ENCODE measurements around the gene HOXA4. TPM values are rescaled to one million over a fixed set of nuclear protein-coding genes. Genes with fewer than 3 reads are reported as not detected.

The HOXA4 gene
- total RNA-seq, 1 experiment from 2014 or later = 5.6 TPM

GRCh38 chr7:27091941-27092818 is 38.4 kb downstream of the HOXA4 start:
- H3K27ac ChIP-seq = no peak overlapping the region
- no peak overlapping the region for H3K4me3 ChIP-seq
- H3K4me1 ChIP-seq = no peaks in the 10 kb centered on the region
- H3K36me3 ChIP-seq = no peaks in the 10 kb centered on the region
- H3K9me3 ChIP-seq (replicated peaks) = no peaks in the 10 kb centered on the region
- DNase-seq = no peak
- no peaks in the 10 kb centered on the region for H3K27me3 ChIP-seq

DNA sequence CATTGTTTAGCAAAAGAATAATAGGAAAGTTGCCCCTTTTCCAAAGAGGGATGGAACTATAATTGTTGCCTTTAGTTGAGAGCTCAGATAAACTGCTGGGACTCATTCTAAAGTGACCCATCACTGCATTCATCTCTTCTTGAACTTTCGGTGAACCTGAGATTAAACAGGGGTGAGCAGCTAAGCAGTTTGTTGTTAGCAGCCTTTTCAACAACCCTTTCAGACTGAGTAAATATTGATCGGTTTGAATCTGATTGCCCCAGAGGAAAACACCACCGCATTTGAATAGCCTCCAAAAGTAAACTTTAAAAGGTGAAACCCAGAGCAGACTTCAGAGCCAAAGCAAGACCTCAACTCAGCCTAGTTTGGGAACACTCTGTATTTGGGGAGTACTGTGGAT is 39.5 kb downstream of the HOXA4 start:
- Histone ChIP-seq H3K27me3 (no peaks in the 10 kb centered on the region), H3K4me3 (no peak overlapping the region), H3K9me3 (replicated peaks) (no peaks in the 10 kb centered on the region), H3K4me1 (no peaks in the 10 kb centered on the region), H3K36me3 (no peaks in the 10 kb centered on the region), H3K27ac (no peak overlapping the region)
- no peak for DNase-seq

- Histone ChIP-seq H3K4me3 (no peak overlapping the region), H3K27me3 (no peaks in the 10 kb centered on the region)
- no peak for DNase-seq
Observed at GRCh38 chr7:27088002-27088922, 42.3 kb downstream of the HOXA4 start.

GRCh38 chr7:27083646-27084045 is 46.9 kb downstream of the HOXA4 start:
- Histone ChIP-seq H3K4me3 (no peak overlapping the region), H3K27ac (no peak overlapping the region), H3K36me3 (no peaks in the 10 kb centered on the region), H3K27me3 (no peaks in the 10 kb centered on the region), H3K9me3 (replicated peaks) (no peaks in the 10 kb centered on the region), H3K4me1 (no peaks in the 10 kb centered on the region; the same call in 1 of the 2 replicates)
- no peak for DNase-seq

More at GRCh38 chr7:27088002-27088922, 42.3 kb downstream of the HOXA4 start:
- Histone ChIP-seq H3K4me1 (no peaks in the 10 kb centered on the region), H3K27ac (no peak overlapping the region), H3K36me3 (no peaks in the 10 kb centered on the region), H3K9me3 (replicated peaks) (no peaks in the 10 kb centered on the region)

GRCh38 chr7:27082171-27082570 is 48.4 kb downstream of the HOXA4 start:
- Histone ChIP-seq H3K36me3 (no peaks in the 10 kb centered on the region), H3K27ac (no peak overlapping the region), H3K27me3 (no peaks in the 10 kb centered on the region), H3K4me1 (no peaks in the 10 kb centered on the region; the same call in 1 of the 2 replicates), H3K9me3 (replicated peaks) (no peaks in the 10 kb centered on the region), H3K4me3 (no peak overlapping the region)
- no peak for DNase-seq

GRCh38 chr7:27080844-27081436 is 49.6 kb downstream of the HOXA4 start:
- DNase-seq = peak in 1 of 2 experiments; percentile 27
- H3K9me3 ChIP-seq (replicated peaks) = no peaks in the 10 kb centered on the region
- no peaks in the 10 kb centered on the region; the same call in 1 of the 2 replicates for H3K4me1 ChIP-seq
- H3K27me3 ChIP-seq = no peaks in the 10 kb centered on the region
- no peaks in the 10 kb centered on the region for H3K36me3 ChIP-seq
- H3K4me3 ChIP-seq = no peak overlapping the region
- H3K27ac ChIP-seq = no peak overlapping the region

- Histone ChIP-seq H3K36me3 (no peaks in the 10 kb centered on the region), H3K27me3 (no peaks in the 10 kb centered on the region), H3K4me3 (no peak overlapping the region), H3K4me1 (no peaks in the 10 kb centered on the region; the same call in 1 of the 2 replicates), H3K27ac (no peak overlapping the region), H3K9me3 (replicated peaks) (no peaks in the 10 kb centered on the region)
- DNase-seq = no peak
Observed at GRCh38 chr7:27079234-27079975, 51.2 kb downstream of the HOXA4 start.

GRCh38 chr7:27078616-27079233 is 51.8 kb downstream of the HOXA4 start:
- Histone ChIP-seq H3K4me1 (no peaks in the 10 kb centered on the region; the same call in 1 of the 2 replicates), H3K27me3 (no peaks in the 10 kb centered on the region), H3K4me3 (no peak overlapping the region), H3K27ac (no peak overlapping the region), H3K36me3 (no peaks in the 10 kb centered on the region), H3K9me3 (replicated peaks) (no peaks in the 10 kb centered on the region)
- DNase-seq = no peak

Other genes with a start within 250 kb of the HOXA4 start
- 6.8 and 7.3 TPM in 2 replicates for gene HOXA1, start 34.8 kb downstream of the HOXA4 start, total RNA-seq (2014; rRNA removed; shearing (Covaris generic))
- 2.8 and 4.2 TPM in 2 replicates for gene HOXA2, start 28.1 kb downstream of the HOXA4 start, total RNA-seq (2014; rRNA removed; shearing (Covaris generic))
- gene HOXA5, start 12.9 kb upstream of the HOXA4 start, total RNA-seq (2014; rRNA removed; shearing (Covaris generic)) = 10.4 and 11.9 TPM in 2 replicates
- gene HOXA6, start 17.0 kb upstream of the HOXA4 start, total RNA-seq (2014; rRNA removed; shearing (Covaris generic)) = 3.8 and 4.6 TPM in 2 replicates
- gene HOXA3, start 21.8 kb upstream of the HOXA4 start, total RNA-seq (2014; rRNA removed; shearing (Covaris generic)) = 12.0 and 12.2 TPM in 2 replicates
- 38.6 and 40.4 TPM in 2 replicates for gene HOXA7, start 25.9 kb upstream of the HOXA4 start, total RNA-seq (2014; rRNA removed; shearing (Covaris generic))
- 0.10 and 0.30 TPM in 2 replicates for gene HOXA9, start 34.8 kb upstream of the HOXA4 start, total RNA-seq (2014; rRNA removed; shearing (Covaris generic))
- 16.2 and 17.2 TPM in 2 replicates for gene HOXA10, start 43.6 kb upstream of the HOXA4 start, total RNA-seq (2014; rRNA removed; shearing (Covaris generic))
- gene HOXA11, start 54.5 kb upstream of the HOXA4 start, total RNA-seq (2014; rRNA removed; shearing (Covaris generic)) = 5.0 and 5.8 TPM in 2 replicates
- gene HOXA13, start 69.3 kb upstream of the HOXA4 start, total RNA-seq (2014; rRNA removed; shearing (Covaris generic)) = 1.6 and 1.7 TPM in 2 replicates
- gene EVX1, start 112.0 kb upstream of the HOXA4 start, total RNA-seq (2014; rRNA removed; shearing (Covaris generic)) = not detected in 2 replicates